Muscle of arm (tissue), 12 donors: Measurements from ENCODE around the gene YAP1. TPM values are rescaled to one million over a fixed set of nuclear protein-coding genes. Genes with fewer than 3 reads are reported as not detected.

Experiments
- DNase-seq: peaks from one replicate; pipeline ENCODE4 v3.0.0-alpha.2; 2013
- polyA plus RNA-seq, 12 donors: library from polyadenylated mRNA; unstranded; fragments of 120-200 nt; gene quantifications; one replicate each; pipeline ENCODE4 v1.2.1, GENCODE V29; 2013; ENCODE audit not compliant: insufficient read length in 12 of 12

The YAP1 gene
- polyA plus RNA-seq, 12 donors = 64.0 to 127 (median 89.4) TPM; not detected in 1

DNA sequence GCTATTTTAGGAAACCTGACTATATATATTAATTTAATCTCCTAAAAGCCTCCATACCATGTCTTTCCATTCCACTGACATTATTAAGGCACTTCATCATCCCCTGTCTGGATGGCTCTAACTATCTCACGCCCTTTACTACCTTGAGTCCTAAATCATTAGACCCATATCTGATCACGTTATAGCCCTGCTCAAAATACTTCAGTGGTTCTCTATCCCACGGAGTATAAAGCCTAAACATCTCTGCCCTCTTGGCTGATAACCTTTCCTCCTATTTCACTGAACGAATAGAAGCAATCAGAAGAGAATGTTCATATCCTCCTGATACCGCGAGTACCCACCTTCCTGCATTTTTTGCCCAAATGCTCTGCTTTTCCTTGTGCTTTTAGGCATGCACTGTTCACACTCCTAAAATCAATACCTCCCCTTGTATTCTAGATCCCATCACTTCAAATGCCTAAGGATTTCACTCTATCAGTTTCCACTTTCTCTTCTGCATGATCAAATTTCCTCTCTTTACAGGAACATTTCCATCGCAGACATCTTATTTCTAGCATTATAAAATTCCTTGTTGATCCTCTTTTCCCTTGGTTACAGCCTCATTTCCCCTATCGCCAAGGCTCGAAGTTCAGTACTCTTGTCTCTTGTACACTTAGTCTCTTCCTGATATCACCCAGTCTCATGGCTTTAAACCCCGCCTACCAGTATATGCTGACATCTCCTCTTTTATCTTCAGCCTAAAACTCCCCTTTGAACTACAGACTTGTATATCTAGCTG lies 162.0 kb downstream of the YAP1 start:
- no peak for DNase-seq

DNA sequence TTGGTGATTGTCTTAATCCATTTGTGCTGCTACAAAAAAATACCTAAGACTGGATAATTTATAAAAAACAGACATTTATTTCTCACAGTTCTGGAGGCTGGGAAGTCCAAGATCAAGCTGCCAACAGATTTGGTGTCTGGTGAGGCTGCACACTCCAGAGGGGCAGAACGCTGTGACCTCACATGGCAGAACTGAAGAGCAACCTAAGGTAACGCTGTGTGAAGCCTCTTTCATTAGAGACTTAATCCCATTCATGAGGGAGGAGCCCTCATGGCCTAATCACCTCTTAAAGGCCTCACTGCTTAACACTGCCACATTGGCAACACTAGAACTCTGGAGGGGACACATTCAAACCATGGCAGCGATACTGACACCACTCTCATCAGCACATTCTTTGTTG lies 164.4 kb downstream of the YAP1 start:
- no peak for DNase-seq

DNA sequence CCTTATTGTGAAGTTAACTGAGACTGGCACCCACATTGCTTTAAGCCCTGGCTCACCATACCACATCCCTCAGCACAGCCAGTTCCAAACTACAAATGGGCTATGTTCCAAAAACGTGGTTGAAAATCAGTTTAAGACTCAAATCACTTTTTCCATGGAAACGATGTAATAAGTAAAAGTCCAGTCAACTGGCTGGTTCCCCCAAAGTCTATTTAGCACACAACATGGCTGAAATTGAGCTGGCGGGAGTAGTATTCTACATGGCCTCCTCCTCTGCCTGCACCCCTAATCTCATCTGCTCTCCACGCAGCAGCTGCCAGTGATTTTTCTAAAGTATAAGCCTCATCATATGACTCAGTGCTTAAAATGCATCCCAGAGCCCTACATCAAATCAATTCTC lies 166.1 kb downstream of the YAP1 start:
- peak; percentile 61 for DNase-seq

DNA sequence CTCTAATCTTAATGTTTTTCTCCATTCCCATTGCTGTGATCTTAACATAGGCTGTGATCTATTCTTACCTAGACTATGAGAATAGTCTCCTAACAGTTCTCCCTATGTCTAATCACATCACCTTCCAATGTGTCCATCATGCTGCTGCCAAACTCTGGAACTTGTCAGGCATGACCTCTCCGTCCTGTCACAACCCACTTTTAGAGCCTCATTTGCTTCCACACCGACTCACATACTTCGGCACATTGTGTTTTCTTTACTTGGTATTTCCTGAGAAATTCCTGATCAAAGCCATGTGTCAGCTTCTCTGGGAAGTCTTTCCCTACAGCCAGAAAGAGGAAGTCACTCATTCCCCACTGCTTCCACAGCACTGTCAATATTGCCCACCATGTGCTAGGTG lies 166.5 kb downstream of the YAP1 start:
- DNase-seq = no peak

DNA sequence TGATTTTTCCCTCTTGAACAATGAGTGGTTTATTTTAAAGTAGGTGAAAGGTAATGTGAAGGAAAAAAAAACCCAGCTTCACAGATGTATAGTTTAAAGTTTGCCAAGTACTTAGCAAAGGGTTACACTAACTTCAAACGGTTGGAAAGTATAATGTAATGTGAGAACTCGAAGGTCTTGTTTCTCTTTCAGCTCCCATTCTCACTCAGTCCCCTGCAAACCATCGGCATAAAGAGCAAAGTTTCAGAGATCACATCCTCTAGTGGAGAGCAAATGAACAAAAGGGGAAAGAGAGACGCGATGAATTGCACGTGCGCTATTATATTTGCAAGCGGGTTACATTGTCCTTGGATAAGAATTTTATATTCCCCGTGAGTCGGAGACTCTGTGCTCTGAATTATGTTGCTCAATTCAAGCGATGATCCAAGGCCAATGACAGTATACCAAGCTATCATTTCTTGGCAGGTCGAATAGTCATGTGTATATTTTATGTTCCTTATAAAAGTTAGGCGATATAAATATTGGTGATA lies 169.5 kb downstream of the YAP1 start:
- DNase-seq = peak; percentile 63

DNA sequence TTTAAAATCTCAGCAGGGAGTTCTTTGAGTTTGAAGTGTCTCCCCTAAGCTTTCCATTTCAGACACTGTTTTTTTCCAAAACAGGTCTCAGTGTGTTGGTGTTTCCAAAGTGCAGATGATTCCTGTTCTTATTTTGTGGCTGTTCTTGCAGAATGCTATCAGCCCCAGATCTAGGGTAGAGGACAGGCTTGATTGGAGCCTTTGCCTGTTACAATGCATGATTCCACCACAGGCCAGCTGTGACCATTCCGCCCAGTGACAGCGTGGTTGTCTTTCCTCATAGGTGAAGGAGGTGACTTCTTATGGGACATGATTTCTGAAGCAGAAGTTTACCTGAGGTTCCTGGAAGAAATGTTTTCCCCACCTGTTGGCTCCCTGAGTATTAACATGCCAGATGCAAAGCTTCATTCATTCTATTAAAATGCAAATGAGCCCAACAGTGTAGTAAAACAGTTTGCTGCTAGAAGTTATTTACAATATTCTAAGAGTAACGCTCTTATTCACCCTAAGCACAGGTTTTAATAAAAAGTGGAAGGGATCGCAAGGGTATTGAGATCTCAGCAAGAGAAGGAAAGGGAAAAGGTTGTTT lies 170.1 kb downstream of the YAP1 start:
- no peak for DNase-seq

Other genes with a start within 250 kb of the YAP1 start
- gene CEP126, start 195.4 kb upstream of the YAP1 start, polyA plus RNA-seq = 1 to 10 TPM in 11 of 12 donors, not detected in 1; 2.6 to 8.7 (median 4.0) TPM
- gene ANGPTL5, start 193.9 kb upstream of the YAP1 start, polyA plus RNA-seq = 1 to 10 TPM in 9 of 12 donors, under 1 TPM in 1, not detected in 2; 0.97 to 5.0 (median 1.8) TPM
- gene CFAP300, start 63.0 kb upstream of the YAP1 start, polyA plus RNA-seq = 1 to 10 TPM in 10 of 12 donors, not detected in 2; 1.6 to 6.6 (median 2.3) TPM
- gene BIRC3, start 207.0 kb downstream of the YAP1 start, polyA plus RNA-seq = 1 to 10 TPM in 7 of 12 donors, under 1 TPM in 4, not detected in 1; 0.74 to 7.6 (median 1.6) TPM
- 10 to 100 TPM in 11 of 12 donors, not detected in 1; 37.5 to 63.8 (median 51.8) TPM for gene BIRC2, start 236.8 kb downstream of the YAP1 start, polyA plus RNA-seq